IMR-90 (cell line): Measurements from ENCODE around the gene HEXD. TPM values are rescaled to one million over a fixed set of nuclear protein-coding genes. Genes with fewer than 3 reads are reported as not detected.

Source experiments
- ATAC-seq: fragments of 200-7000 bp; cut with Tn5 transposase; 2 replicates; pipeline ENCODE4 v1.9.1; 2020; ENCODE audit warnings: low read depth, mild to moderate bottlenecking, moderate library complexity
- BruUV-seq: library from RNA; stranded (reverse); fragments of 400-500 nt; replicated peaks from 2 replicates; lab custom pipeline; 2021; lab: Mats Ljungman, UMichigan
- CTCF ChIA-PET: fragments of 300-600 bp; formaldehyde crosslinking; extraction: SDS; loops from one replicate; lab custom pipeline; 2021; ENCODE audit warnings: antibody characterized with exemption; lab: Yijun Ruan, JAX
- POLR2A ChIA-PET: fragments of 300-600 bp; sonication (Branson Sonifier 250); formaldehyde crosslinking; loops from one replicate; lab custom pipeline; 2022; ENCODE audit warnings: antibody characterized with exemption; ENCODE audit not compliant: unreplicated experiment; lab: Charles Lee
- DNase-seq: peaks from one replicate; pipeline ENCODE4 v3.0.0; 2013
- H2AFZ ChIP-seq: replicated peaks from 2 replicates; pipeline ENCODE3; 2013; ENCODE audit warnings: low read length, mild to moderate bottlenecking; ENCODE audit not compliant: poor library complexity
- H2AK5ac ChIP-seq: 2 replicates; pipeline ENCODE4 v1.6.1; 2013; ENCODE audit warnings: low read depth, low read length, inconsistent platforms
- H2AK9ac ChIP-seq: replicated peaks from 2 replicates; pipeline ENCODE3; 2013; ENCODE audit warnings: mild to moderate bottlenecking, low read depth, low read length, moderate library complexity; ENCODE audit not compliant: poor library complexity
- H2BK120ac ChIP-seq: 2 replicates; pipeline ENCODE4 v1.6.1; 2013; ENCODE audit warnings: low read depth, low read length, inconsistent platforms
- H2BK15ac ChIP-seq: 3 replicates; pipeline ENCODE4 v1.6.1; 2013; ENCODE audit warnings: low read depth, low read length, inconsistent platforms
- H2BK20ac ChIP-seq: 2 replicates; pipeline ENCODE4 v1.6.1; 2013; ENCODE audit warnings: low read depth, mild to moderate bottlenecking, inconsistent platforms, low read length, moderate library complexity
- H2BK5ac ChIP-seq: 2 replicates; pipeline ENCODE4 v1.6.1; 2013; ENCODE audit warnings: mild to moderate bottlenecking, low read depth, low read length, inconsistent platforms; ENCODE audit not compliant: poor library complexity, severe bottlenecking
- H3K14ac ChIP-seq: replicated peaks from 2 replicates; pipeline ENCODE4 v1.6.1; 2013; ENCODE audit warnings: low read depth, low read length, inconsistent platforms
- H3K18ac ChIP-seq: 2 replicates; pipeline ENCODE4 v1.6.1; 2013; ENCODE audit warnings: low read depth, low read length, control low read depth
- H3K23ac ChIP-seq: 2 replicates; pipeline ENCODE4 v1.6.1; 2013; ENCODE audit warnings: low read depth, low read length, inconsistent platforms
- H3K27ac ChIP-seq: 2 replicates; pipeline ENCODE4 v1.5.1; 2013; ENCODE audit warnings: mild to moderate bottlenecking, control low read depth, low read length; ENCODE audit not compliant: insufficient read depth
- H3K27me3 ChIP-seq: 2 replicates; pipeline ENCODE4 v1.6.1; 2013; ENCODE audit warnings: low read length; ENCODE audit not compliant: control insufficient read depth, insufficient read depth
- H3K36me3 ChIP-seq: 2 replicates; pipeline ENCODE4 v1.6.1; 2013; ENCODE audit warnings: low read length, mixed read lengths; ENCODE audit not compliant: control insufficient read depth, insufficient read depth
- H3K4ac ChIP-seq: 2 replicates; pipeline ENCODE4 v1.6.1; 2013; ENCODE audit warnings: low read depth, low read length, inconsistent platforms
- H3K4me1 ChIP-seq: 2 replicates; pipeline ENCODE4 v1.6.1; 2013; ENCODE audit warnings: low read length, mixed read lengths; ENCODE audit not compliant: control insufficient read depth, insufficient read depth
- H3K4me2 ChIP-seq: 2 replicates; pipeline ENCODE4 v1.6.1; 2013; ENCODE audit warnings: low read depth, mild to moderate bottlenecking, control low read depth, low read length, moderate library complexity
- H3K4me3 ChIP-seq: 2 replicates; pipeline ENCODE4 v1.5.1; 2013; ENCODE audit warnings: low read depth, mild to moderate bottlenecking, control low read depth, low read length, moderate library complexity; ENCODE audit not compliant: insufficient read depth
- H3K56ac ChIP-seq: 2 replicates; pipeline ENCODE4 v1.6.1; 2013; ENCODE audit warnings: low read length, inconsistent platforms; ENCODE audit not compliant: insufficient read depth; ENCODE audit errors: extremely low read depth
- H3K79me1 ChIP-seq, 2 experiments: 2 replicates each; pipeline ENCODE4 v1.6.1; 2013; ENCODE audit warnings: low read length in 2 of 2, inconsistent platforms in 1 of 2, low read depth in 1 of 2
- H3K9ac ChIP-seq: 2 replicates; pipeline ENCODE4 v1.6.1; 2013; ENCODE audit warnings: low read depth, low read length, control low read depth
- H3K9me1 ChIP-seq: 2 replicates; pipeline ENCODE4 v1.6.1; 2013; ENCODE audit warnings: low read length, inconsistent platforms; ENCODE audit not compliant: insufficient read depth
- H3K9me3 ChIP-seq: 2 replicates; pipeline ENCODE4 v1.6.1; 2013; ENCODE audit warnings: low read length; ENCODE audit not compliant: control insufficient read depth, insufficient read depth
- H4K20me1 ChIP-seq: 2 replicates; pipeline ENCODE4 v1.6.1; 2013; ENCODE audit warnings: low read length, inconsistent platforms; ENCODE audit not compliant: insufficient read depth
- H4K5ac ChIP-seq: 2 replicates; pipeline ENCODE4 v1.6.1; 2013; ENCODE audit warnings: mild to moderate bottlenecking, low read depth, low read length, control low read depth
- H4K8ac ChIP-seq, 2 experiments: 2 replicates each; pipeline ENCODE4 v1.6.1; 2013; ENCODE audit warnings: low read depth in 2 of 2, low read length in 2 of 2, control low read depth in 1 of 2, inconsistent platforms in 1 of 2
- H4K91ac ChIP-seq: 2 replicates; pipeline ENCODE4 v1.6.1; 2013; ENCODE audit warnings: low read depth, low read length, inconsistent platforms; ENCODE audit not compliant: insufficient read depth
- BHLHE40 ChIP-seq: fragments of 150-350 bp; IDR thresholded peaks from 2 replicates; pipeline ENCODE4 v1.6.1; 2016; ENCODE audit warnings: mild to moderate bottlenecking, low read depth, low read length
- CEBPB ChIP-seq: IDR thresholded peaks from 2 replicates; pipeline ENCODE4 v1.6.1; 2012; ENCODE audit warnings: low read depth, low read length, improper control_type of control experiment
- CHD1 ChIP-seq: IDR thresholded peaks from 2 replicates; pipeline ENCODE4 v1.6.1; 2012; ENCODE audit warnings: low read depth, low read length, improper control_type of control experiment
- FOS ChIP-seq: fragments of 150-350 bp; IDR thresholded peaks from 2 replicates; pipeline ENCODE4 v1.6.1; 2016; ENCODE audit warnings: low read depth, low read length
- MAFK ChIP-seq: IDR thresholded peaks from 2 replicates; pipeline ENCODE4 v1.6.1; 2012; ENCODE audit warnings: low read depth, low read length, improper control_type of control experiment
- MAZ ChIP-seq: IDR thresholded peaks from 2 replicates; pipeline ENCODE4 v1.6.1; 2012; ENCODE audit warnings: low read depth, mild to moderate bottlenecking, low read length, improper control_type of control experiment, moderate library complexity, borderline replicate concordance
- MXI1 ChIP-seq: IDR thresholded peaks from 2 replicates; pipeline ENCODE4 v1.6.1; 2012; ENCODE audit warnings: low read depth, mild to moderate bottlenecking, low read length, moderate library complexity, borderline replicate concordance
- NFE2L2 ChIP-seq: fragments of 150-350 bp; IDR thresholded peaks from 2 replicates; pipeline ENCODE4 v1.6.1; 2016; ENCODE audit warnings: low read depth, mild to moderate bottlenecking, low read length
- POLR2A ChIP-seq: IDR thresholded peaks from 2 replicates; pipeline ENCODE4 v1.6.1; 2012; ENCODE audit warnings: mild to moderate bottlenecking, low read depth, low read length
- RAD21 ChIP-seq: IDR thresholded peaks from 2 replicates; pipeline ENCODE4 v1.6.1; 2012; ENCODE audit warnings: low read length, improper control_type of control experiment
- RCOR1 ChIP-seq: IDR thresholded peaks from 2 replicates; pipeline ENCODE4 v1.6.1; 2012; ENCODE audit warnings: mild to moderate bottlenecking, low read length, improper control_type of control experiment; ENCODE audit not compliant: insufficient replicate concordance
- RFX5 ChIP-seq: IDR thresholded peaks from 2 replicates; pipeline ENCODE4 v1.8.0; 2012; ENCODE audit warnings: low read depth, mild to moderate bottlenecking, low read length, moderate library complexity
- SMC3 ChIP-seq: fragments of 150-350 bp; IDR thresholded peaks from 2 replicates; pipeline ENCODE4 v1.6.1; 2016; ENCODE audit warnings: low read depth, mild to moderate bottlenecking, antibody characterized with exemption, low read length, moderate library complexity
- WGBS, 2 experiments: methylation state at CpG; one replicate each; pipeline versions ENCODE4 v1.1.5 to v1.1.7; 2013; ENCODE audit warnings: missing lambda C conversion rate in 2 of 2; ENCODE audit not compliant: insufficient read length in 1 of 2; ENCODE audit errors: extremely low coverage in 2 of 2; 5-methylcytosine and 5-hydroxymethylcytosine counted together
- dilution Hi-C: fragments of 300-500 bp; cut with HindIII; formaldehyde crosslinking; loops from one replicate; pipeline ENCODE4 v1.14.3; 2018; ENCODE audit warnings: low sequenced_read_pairs; ENCODE audit not compliant: unreplicated experiment
- in situ Hi-C: fragments of 300-500 bp; cut with MboI; formaldehyde crosslinking; loops from 3 replicates; pipeline ENCODE4 v1.14.3; 2019; ENCODE audit warnings: low sequenced_read_pairs, inconsistent platforms, mixed read lengths
- intact Hi-C: fragments of 100-400 bp; cut with micrococcal nuclease; formaldehyde crosslinking; loops from 2 replicates; pipeline ENCODE4 v1.10.0; 2022
- polyA plus RNA-seq, 3 experiments: library from polyadenylated mRNA; depleted of rRNA; stranded (reverse); fragments of >200 nt; gene quantifications; 2 replicates each; pipeline ENCODE4 v1.2.3, GENCODE V29; 2012; ENCODE audit warnings: low replicate concordance in 1 of 3
- total RNA-seq: library from RNA; depleted of rRNA; stranded (reverse); fragments of >200 nt; gene quantifications from 2 replicates; pipeline ENCODE4 v1.2.3, GENCODE V29; 2012
- TF ChIP-seq, protein P1 (sequence below): conservative IDR thresholded peaks from 2 replicates; pipeline ENCODE4 v1.5.1; 2012; ENCODE audit warnings: mild to moderate bottlenecking, low read depth, low read length, improper control_type of control experiment
- TF ChIP-seq, protein P2 (sequence below): fragments of 150-350 bp; IDR thresholded peaks from 2 replicates; pipeline ENCODE4 v1.6.1; 2016; ENCODE audit warnings: low read depth, mild to moderate bottlenecking, low read length, moderate library complexity, borderline replicate concordance

Gene HEXD
- total and polyA plus RNA-seq, 2 of the 4 experiments (the other 2 are of a cell fraction), result 3.8 to 9.5 TPM

DNA sequence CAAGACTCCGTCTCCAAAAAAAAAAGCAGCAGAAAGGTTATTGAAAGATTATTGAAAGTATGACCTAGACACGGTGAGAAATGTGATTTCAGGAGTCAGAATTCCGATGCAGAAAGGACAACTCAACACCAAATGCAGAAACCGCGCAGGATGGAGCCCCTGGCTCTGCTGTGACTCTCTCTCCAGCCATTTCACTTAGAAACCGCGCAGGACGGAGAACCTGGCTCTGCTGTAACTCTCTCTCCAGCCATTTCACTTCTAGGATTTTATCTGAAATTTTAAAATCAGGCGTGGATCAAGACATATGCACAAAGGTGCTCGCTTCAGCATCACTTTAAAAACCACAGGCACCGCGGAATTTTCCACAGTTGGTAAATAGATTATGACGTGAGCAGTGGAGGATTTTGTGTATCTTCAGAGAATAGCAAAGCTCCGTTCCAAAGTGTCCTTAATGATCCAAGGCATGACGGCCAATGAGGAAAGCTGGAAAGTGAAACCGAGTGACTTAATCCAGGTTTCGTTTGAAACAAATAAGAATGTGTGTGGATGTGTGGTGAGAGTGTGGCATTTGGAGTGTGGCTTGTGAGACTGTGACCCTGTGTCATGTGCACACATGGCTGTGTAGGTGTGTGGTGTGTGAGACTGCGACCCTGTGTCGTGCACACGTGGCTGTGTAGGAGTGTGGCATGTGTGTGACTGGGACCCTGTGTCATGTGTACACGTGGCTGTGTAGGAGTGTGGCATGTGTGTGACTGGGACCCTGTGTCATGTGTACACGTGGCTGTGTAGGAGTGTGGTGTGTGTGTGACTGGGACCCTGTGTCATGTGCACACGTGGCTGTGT is 37.1 kb upstream of the HEXD start:
- Histone ChIP-seq H2BK5ac (no peak overlapping the region), H3K14ac (no peak overlapping the region), H3K27me3 (peaks cover 43% of the 10 kb centered on the region), H2AK5ac (peak overlapping the region; percentile 73; the same call in 1 of the 2 replicates), H3K36me3 (no peaks in the 10 kb centered on the region), H3K4me3 (no peak overlapping the region; the same call in 1 of the 2 replicates), H3K79me1 (no peaks in the 10 kb centered on the region), H2BK15ac (no peak overlapping the region), H2BK20ac (no peak overlapping the region), H3K4me2 (peak overlapping the region; percentile 85), H3K9me1 (peaks cover 4% of the 10 kb centered on the region; the same call in 1 of the 2 replicates), H3K4me1 (peaks cover 4% of the 10 kb centered on the region), H2BK120ac (no peak overlapping the region), H3K18ac (peak overlapping the region; percentile 60; the same call in 1 of the 2 replicates), H3K9ac (no peak overlapping the region), H2AFZ (no peak overlapping the region), H3K56ac (no peak overlapping the region), H4K8ac (no peak overlapping the region), H4K91ac (no peak overlapping the region), H4K5ac (no peak overlapping the region), H3K9me3 (no peaks in the 10 kb centered on the region), H2AK9ac (no peak overlapping the region), H4K20me1 (no peaks in the 10 kb centered on the region; the same call in 1 of the 2 replicates), H3K27ac (no peak overlapping the region), H3K4ac (no peak overlapping the region), H3K23ac (peak overlapping the region; percentile 52; the same call in 1 of the 2 replicates)
- peak; percentile 32 for DNase-seq
- POLR2A ChIA-PET, result no interaction called here
- ATAC-seq, result no peak; the same call in 1 of the 2 replicates
- 27% methylated on average over 5 of the region's 23 CpGs; no CpG with 5 or more reads in 1 of the 2 experiments for WGBS, 2 experiments
- intact Hi-C loops (no loop called here), dilution Hi-C loops (no loop called here), in situ Hi-C loops (no loop called here)
- no TSS peak for BruUV-seq
- CTCF ChIA-PET, result no interaction called here
- TF ChIP-seq CEBPB, result no peak
- TF ChIP-seq NFE2L2, result no peak
- TF ChIP-seq MXI1, result no peak
- no peak for TF ChIP-seq MAZ
- no peak for TF ChIP-seq BHLHE40
- no peak for TF ChIP-seq FOS
- no peak for TF ChIP-seq POLR2A
- no peak for TF ChIP-seq RAD21
- TF ChIP-seq, protein P1, sequence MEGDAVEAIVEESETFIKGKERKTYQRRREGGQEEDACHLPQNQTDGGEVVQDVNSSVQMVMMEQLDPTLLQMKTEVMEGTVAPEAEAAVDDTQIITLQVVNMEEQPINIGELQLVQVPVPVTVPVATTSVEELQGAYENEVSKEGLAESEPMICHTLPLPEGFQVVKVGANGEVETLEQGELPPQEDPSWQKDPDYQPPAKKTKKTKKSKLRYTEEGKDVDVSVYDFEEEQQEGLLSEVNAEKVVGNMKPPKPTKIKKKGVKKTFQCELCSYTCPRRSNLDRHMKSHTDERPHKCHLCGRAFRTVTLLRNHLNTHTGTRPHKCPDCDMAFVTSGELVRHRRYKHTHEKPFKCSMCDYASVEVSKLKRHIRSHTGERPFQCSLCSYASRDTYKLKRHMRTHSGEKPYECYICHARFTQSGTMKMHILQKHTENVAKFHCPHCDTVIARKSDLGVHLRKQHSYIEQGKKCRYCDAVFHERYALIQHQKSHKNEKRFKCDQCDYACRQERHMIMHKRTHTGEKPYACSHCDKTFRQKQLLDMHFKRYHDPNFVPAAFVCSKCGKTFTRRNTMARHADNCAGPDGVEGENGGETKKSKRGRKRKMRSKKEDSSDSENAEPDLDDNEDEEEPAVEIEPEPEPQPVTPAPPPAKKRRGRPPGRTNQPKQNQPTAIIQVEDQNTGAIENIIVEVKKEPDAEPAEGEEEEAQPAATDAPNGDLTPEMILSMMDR, result no peak
- TF ChIP-seq MAFK, result no peak
- no peak for TF ChIP-seq RFX5
- TF ChIP-seq, protein P2, sequence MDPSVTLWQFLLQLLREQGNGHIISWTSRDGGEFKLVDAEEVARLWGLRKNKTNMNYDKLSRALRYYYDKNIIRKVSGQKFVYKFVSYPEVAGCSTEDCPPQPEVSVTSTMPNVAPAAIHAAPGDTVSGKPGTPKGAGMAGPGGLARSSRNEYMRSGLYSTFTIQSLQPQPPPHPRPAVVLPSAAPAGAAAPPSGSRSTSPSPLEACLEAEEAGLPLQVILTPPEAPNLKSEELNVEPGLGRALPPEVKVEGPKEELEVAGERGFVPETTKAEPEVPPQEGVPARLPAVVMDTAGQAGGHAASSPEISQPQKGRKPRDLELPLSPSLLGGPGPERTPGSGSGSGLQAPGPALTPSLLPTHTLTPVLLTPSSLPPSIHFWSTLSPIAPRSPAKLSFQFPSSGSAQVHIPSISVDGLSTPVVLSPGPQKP, result no peak
- no peak for TF ChIP-seq RCOR1
- TF ChIP-seq CHD1, result no peak
- no peak for TF ChIP-seq SMC3
